H1 (cell line): ENCODE data around the gene CDKN2AIP. TPM values are rescaled to one million over a fixed set of nuclear protein-coding genes. Genes with fewer than 3 reads are reported as not detected.

Experiments
- CTCF ChIA-PET: fragments of 300-600 bp; sonication (Branson Sonifier 250); formaldehyde crosslinking; loops from one replicate; lab custom pipeline; 2021; ENCODE audit not compliant: partially characterized antibody; lab: Charles Lee
- POLR2A ChIA-PET: fragments of 300-600 bp; sonication (Branson Sonifier 250); formaldehyde crosslinking; loops from one replicate; lab custom pipeline; 2021; ENCODE audit warnings: inconsistent platforms; ENCODE audit not compliant: partially characterized antibody; lab: Charles Lee
- DNase-seq, 2 experiments: peaks; one replicate each; pipeline versions ENCODE4 v3.0.0 to v3.0.0-alpha.2; 2010 to 2022; ENCODE audit warnings: low spot score in 2 of 2, low read depth in 1 of 2, mixed read lengths in 1 of 2
- FAIRE-seq: peaks from 2 replicates; lab custom pipeline; 2011; peaks lifted over from hg19 to GRCh38; lab: Jason Lieb, UNC
- H2AFZ ChIP-seq: 2 replicates; pipeline ENCODE4 v1.8.1; 2012; ENCODE audit warnings: low read length, inconsistent platforms
- H2AK5ac ChIP-seq: 2 replicates; pipeline ENCODE4 v1.6.1; 2013; ENCODE audit warnings: low read depth, low read length
- H2BK120ac ChIP-seq: replicated peaks from 2 replicates; pipeline ENCODE3; 2013; ENCODE audit warnings: low read depth, low read length, inconsistent platforms
- H2BK12ac ChIP-seq: 2 replicates; pipeline ENCODE4 v1.6.1; 2013; ENCODE audit warnings: low read depth, low read length
- H2BK15ac ChIP-seq: 2 replicates; pipeline ENCODE4 v1.6.1; 2013; ENCODE audit warnings: low read length
- H2BK20ac ChIP-seq: 2 replicates; pipeline ENCODE4 v1.6.1; 2013; ENCODE audit warnings: low read length
- H2BK5ac ChIP-seq: 2 replicates; pipeline ENCODE4 v1.6.1; 2013; ENCODE audit warnings: low read depth, low read length
- H3K14ac ChIP-seq: 2 replicates; pipeline ENCODE4 v1.6.1; 2013; ENCODE audit warnings: inconsistent platforms; ENCODE audit not compliant: insufficient read length
- H3K18ac ChIP-seq: 2 replicates; pipeline ENCODE4 v1.6.1; 2013; ENCODE audit warnings: low read length; ENCODE audit errors: extremely low read depth
- H3K23ac ChIP-seq: 2 replicates; pipeline ENCODE4 v1.6.1; 2013; ENCODE audit warnings: inconsistent platforms; ENCODE audit not compliant: insufficient read length
- H3K23me2 ChIP-seq: 2 replicates; pipeline ENCODE4 v1.6.1; 2013; ENCODE audit warnings: low read depth, low read length
- H3K27ac ChIP-seq: 2 replicates; pipeline ENCODE4 v1.6.1; 2011; ENCODE audit warnings: low read depth, low read length, inconsistent platforms
- H3K27me3 ChIP-seq, 4 experiments: replicated peaks in 1 of 4; 1 replicate in 1 of 4; 2 replicates in 3 of 4; pipeline versions ENCODE4 v1.6.1 to v1.8.1; 2011 to 2013; ENCODE audit warnings: low read length in 3 of 4, mild to moderate bottlenecking in 3 of 4, inconsistent platforms in 2 of 4, mixed read lengths in 2 of 4, moderate library complexity in 1 of 4; ENCODE audit not compliant: control insufficient read depth in 3 of 4, insufficient read depth in 3 of 4; ENCODE audit errors: extremely low read depth in 1 of 4
- H3K36me3 ChIP-seq, 4 experiments: 2 replicates each; pipeline versions ENCODE4 v1.6.1 to v1.8.1; 2011 to 2013; ENCODE audit warnings: mild to moderate bottlenecking in 4 of 4, low read length in 3 of 4, moderate library complexity in 2 of 4, control low read depth in 1 of 4, inconsistent platforms in 1 of 4; ENCODE audit not compliant: insufficient read depth in 4 of 4, control insufficient read depth in 2 of 4
- H3K4ac ChIP-seq: replicated peaks from 2 replicates; pipeline ENCODE3; 2013; ENCODE audit warnings: low read length, low read depth, mixed read lengths, inconsistent platforms; ENCODE audit not compliant: insufficient read length
- H3K4me1 ChIP-seq, 4 experiments: replicated peaks in 1 of 4; 1 replicate in 1 of 4; 2 replicates in 3 of 4; pipeline versions ENCODE4 v1.6.1 to v1.8.1; 2011 to 2013; ENCODE audit warnings: low read length in 3 of 4, inconsistent platforms in 2 of 4, mixed read lengths in 1 of 4; ENCODE audit not compliant: insufficient read depth in 4 of 4, control insufficient read depth in 3 of 4
- H3K4me2 ChIP-seq, 2 experiments: 2 replicates each; pipeline versions ENCODE4 v1.6.1 to v1.8.1; 2011 to 2013; ENCODE audit warnings: low read depth in 2 of 2, low read length in 2 of 2, control low read depth in 1 of 2, inconsistent platforms in 1 of 2, mild to moderate bottlenecking in 1 of 2; ENCODE audit not compliant: insufficient read depth in 1 of 2
- H3K4me3 ChIP-seq, 4 experiments: fragments of 200-600, 300-600 bp in 1 of 4; sonication (generic), shearing (Covaris generic), sonication (Bioruptor Twin) in 1 of 4; 2 replicates each; pipeline versions ENCODE4 v1.5.1 to v1.8.1; 2011 to 2016; ENCODE audit warnings: low read length in 4 of 4, low read depth in 3 of 4, control low read depth in 2 of 4, inconsistent platforms in 2 of 4, mild to moderate bottlenecking in 2 of 4, mixed read lengths in 1 of 4, moderate library complexity in 1 of 4; ENCODE audit not compliant: insufficient read depth in 2 of 4; ENCODE audit errors: extremely low read depth in 1 of 4
- H3K56ac ChIP-seq: replicated peaks from 2 replicates; pipeline ENCODE3; 2013; ENCODE audit warnings: low read depth, mild to moderate bottlenecking, mixed read lengths, low read length, inconsistent platforms; ENCODE audit not compliant: insufficient read length
- H3K79me1 ChIP-seq: 2 replicates; pipeline ENCODE4 v1.6.1; 2013; ENCODE audit warnings: low read depth, low read length, control low read depth
- H3K79me2 ChIP-seq, 2 experiments: 2 replicates each; pipeline versions ENCODE4 v1.6.1 to v1.8.1; 2012 to 2013; ENCODE audit warnings: low read length in 2 of 2, mild to moderate bottlenecking in 2 of 2, inconsistent platforms in 1 of 2; ENCODE audit not compliant: insufficient read depth in 2 of 2, control insufficient read depth in 1 of 2
- H3K9ac ChIP-seq, 4 experiments: replicated peaks in 1 of 4; 1 replicate in 1 of 4; 2 replicates in 3 of 4; pipeline versions ENCODE4 v1.6.1 to v1.8.1; 2011 to 2013; ENCODE audit warnings: low read depth in 3 of 4, low read length in 3 of 4, control low read depth in 2 of 4, mild to moderate bottlenecking in 2 of 4, moderate library complexity in 2 of 4, inconsistent platforms in 1 of 4; ENCODE audit errors: extremely low read depth in 1 of 4
- H3K9me3 ChIP-seq, 2 experiments: 2 replicates each; pipeline versions ENCODE4 v1.6.1 to v1.8.1; 2012 to 2013; ENCODE audit warnings: mild to moderate bottlenecking in 2 of 2, moderate library complexity in 2 of 2, control low read depth in 1 of 2, inconsistent platforms in 1 of 2, low read depth in 1 of 2, low read length in 1 of 2, mixed read lengths in 1 of 2; ENCODE audit not compliant: insufficient read depth in 2 of 2
- H4K20me1 ChIP-seq, 2 experiments: replicated peaks in 1 of 2; 2 replicates each; pipeline versions ENCODE3 to v1.8.1; 2011 to 2013; ENCODE audit warnings: inconsistent platforms in 2 of 2, low read length in 2 of 2, mild to moderate bottlenecking in 1 of 2; ENCODE audit not compliant: insufficient read depth in 2 of 2, control insufficient read depth in 1 of 2
- H4K5ac ChIP-seq: 2 replicates; pipeline ENCODE4 v1.6.1; 2013; ENCODE audit warnings: low read length, low read depth, mixed read lengths, inconsistent platforms; ENCODE audit not compliant: insufficient read length
- H4K8ac ChIP-seq: 2 replicates; pipeline ENCODE4 v1.8.0; 2013; ENCODE audit warnings: mild to moderate bottlenecking, moderate library complexity, low read length, inconsistent platforms; ENCODE audit not compliant: insufficient read depth; ENCODE audit errors: extremely low read depth
- H4K91ac ChIP-seq: replicated peaks from 2 replicates; pipeline ENCODE3; 2013; ENCODE audit warnings: low read length, mixed read lengths, inconsistent platforms; ENCODE audit not compliant: insufficient read length
- PHF8 ChIP-seq: fragments of 200-600 bp; sonication (generic); conservative IDR thresholded peaks from 2 replicates; pipeline ENCODE4 v1.7.1; 2012; ENCODE audit warnings: low read depth, mild to moderate bottlenecking, inconsistent platforms, low read length, moderate library complexity
- RAD21 ChIP-seq, 2 experiments: IDR thresholded peaks in 1 of 2; conservative IDR thresholded peaks in 1 of 2; 2 replicates each; pipeline ENCODE4 v1.6.1; 2011; ENCODE audit warnings: low read depth in 2 of 2, low read length in 2 of 2, improper control_type of control experiment in 1 of 2, inconsistent platforms in 1 of 2, mild to moderate bottlenecking in 1 of 2, moderate library complexity in 1 of 2
- SP4 ChIP-seq: IDR thresholded peaks from 2 replicates; pipeline ENCODE4 v1.6.1; 2012; ENCODE audit warnings: low read length, inconsistent platforms
- ZNF274 ChIP-seq: IDR thresholded peaks from 2 replicates; pipeline ENCODE4 v1.7.0; 2012; ENCODE audit warnings: low read length, borderline replicate concordance; ENCODE audit errors: extremely low read depth
- WGBS, 2 experiments: shearing (Covaris generic) in 1 of 2; methylation state at CpG; one replicate each; pipeline versions ENCODE4 v1.1.6 to v1.1.7; 2013 to 2015; ENCODE audit warnings: low lambda C conversion rate in 2 of 2, mixed read lengths in 2 of 2, inconsistent platforms in 1 of 2, low coverage in 1 of 2, missing lambda C conversion rate in 1 of 2; ENCODE audit not compliant: insufficient replicate concordance in 2 of 2, insufficient coverage in 1 of 2, insufficient read length in 1 of 2; ENCODE audit errors: extremely low coverage in 1 of 2, missing lambda C conversion rate in 1 of 2; 5-methylcytosine and 5-hydroxymethylcytosine counted together
- long read RNA-seq, 2 experiments: library from RNA in 1 of 2; library from capped mRNA in 1 of 2; stranded (forward); transcript quantifications; one replicate each; pipeline ENCODE4 v2.0.0, GENCODE V29; 2021; ENCODE audit warnings: inconsistent platforms in 1 of 2
- polyA minus RNA-seq, 3 experiments: library from RNA; depleted of rRNA, polyadenylated mRNA; stranded (reverse); fragments of >200 nt; gene quantifications; 1 replicate in 2 of 3; 2 replicates in 1 of 3; pipeline ENCODE4 v1.2.3, GENCODE V29; 2011
- polyA plus RNA-seq, 7 experiments: library from polyadenylated mRNA; depleted of rRNA in 3 of 7; stranded (reverse) in 5 of 7; unstranded in 2 of 7; fragments of >200 nt in 5 of 7; fragments of 200-250 nt in 2 of 7; gene quantifications; 1 replicate in 5 of 7; 2 replicates in 1 of 7; 4 replicates in 1 of 7; pipeline versions ENCODE4 v1.2.1 to v1.2.3, GENCODE V29; 2011 to 2013; ENCODE audit warnings: missing spikeins in 2 of 7, mixed read lengths in 2 of 7
- total RNA-seq: library from RNA; stranded (reverse); fragmentation: NEBNext Ultra II Directional; extraction: Animal tissue kit (Norgen Biotek cat#: 25700); gene quantifications from 2 replicates; pipeline ENCODE4 v1.2.1, GENCODE V29; 2021

CDKN2AIP gene, protein sequence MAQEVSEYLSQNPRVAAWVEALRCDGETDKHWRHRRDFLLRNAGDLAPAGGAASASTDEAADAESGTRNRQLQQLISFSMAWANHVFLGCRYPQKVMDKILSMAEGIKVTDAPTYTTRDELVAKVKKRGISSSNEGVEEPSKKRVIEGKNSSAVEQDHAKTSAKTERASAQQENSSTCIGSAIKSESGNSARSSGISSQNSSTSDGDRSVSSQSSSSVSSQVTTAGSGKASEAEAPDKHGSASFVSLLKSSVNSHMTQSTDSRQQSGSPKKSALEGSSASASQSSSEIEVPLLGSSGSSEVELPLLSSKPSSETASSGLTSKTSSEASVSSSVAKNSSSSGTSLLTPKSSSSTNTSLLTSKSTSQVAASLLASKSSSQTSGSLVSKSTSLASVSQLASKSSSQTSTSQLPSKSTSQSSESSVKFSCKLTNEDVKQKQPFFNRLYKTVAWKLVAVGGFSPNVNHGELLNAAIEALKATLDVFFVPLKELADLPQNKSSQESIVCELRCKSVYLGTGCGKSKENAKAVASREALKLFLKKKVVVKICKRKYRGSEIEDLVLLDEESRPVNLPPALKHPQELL
- total RNA-seq: 14.0 and 14.8 TPM in 2 replicates
- 5.5 and 6.0 TPM in 2 replicates for polyA plus RNA-seq (2011; rRNA removed)
- 8.4 TPM for polyA plus RNA-seq (2011; cell fraction: cytosol; rRNA removed)
- polyA plus RNA-seq (2011; cell fraction: nucleus; rRNA removed): 5.4 TPM
- 8.6 to 11.5 TPM (median 9.3 TPM) in 4 replicates for polyA plus RNA-seq (2012, experiment 1 of 2)
- polyA plus RNA-seq (2012, experiment 2 of 2): 1.3 TPM
- 7.6 TPM for polyA plus RNA-seq (2013, experiment 1 of 2)
- 7.5 TPM for polyA plus RNA-seq (2013, experiment 2 of 2)
- polyA minus RNA-seq (2011; rRNA and poly(A)+ RNA removed): 6.5 and 15.2 TPM in 2 replicates
- 10.6 TPM for polyA minus RNA-seq (2011; cell fraction: cytosol; rRNA and poly(A)+ RNA removed)
- polyA minus RNA-seq (2011; cell fraction: nucleus; rRNA and poly(A)+ RNA removed): 21.9 TPM
- long read RNA-seq, experiment 1, transcript CDKN2AIP-201 (3 exons, 2,646 nt): minor isoform, 6 of 27 reads
- long read RNA-seq, experiment 1, transcript CDKN2AIP-203 (3 exons, 2,721 nt): major isoform, 9 of 27 reads
- long read RNA-seq, experiment 1, partial matches to known transcripts: 3 of 27 reads
- long read RNA-seq, experiment 1, other reads (novel, unspliced or antisense): 9 of 27 reads
- long read RNA-seq, experiment 2, partial matches to known transcripts: 0 of 6 reads
- long read RNA-seq, experiment 2, other reads (novel, unspliced or antisense): 2 of 6 reads

DNA sequence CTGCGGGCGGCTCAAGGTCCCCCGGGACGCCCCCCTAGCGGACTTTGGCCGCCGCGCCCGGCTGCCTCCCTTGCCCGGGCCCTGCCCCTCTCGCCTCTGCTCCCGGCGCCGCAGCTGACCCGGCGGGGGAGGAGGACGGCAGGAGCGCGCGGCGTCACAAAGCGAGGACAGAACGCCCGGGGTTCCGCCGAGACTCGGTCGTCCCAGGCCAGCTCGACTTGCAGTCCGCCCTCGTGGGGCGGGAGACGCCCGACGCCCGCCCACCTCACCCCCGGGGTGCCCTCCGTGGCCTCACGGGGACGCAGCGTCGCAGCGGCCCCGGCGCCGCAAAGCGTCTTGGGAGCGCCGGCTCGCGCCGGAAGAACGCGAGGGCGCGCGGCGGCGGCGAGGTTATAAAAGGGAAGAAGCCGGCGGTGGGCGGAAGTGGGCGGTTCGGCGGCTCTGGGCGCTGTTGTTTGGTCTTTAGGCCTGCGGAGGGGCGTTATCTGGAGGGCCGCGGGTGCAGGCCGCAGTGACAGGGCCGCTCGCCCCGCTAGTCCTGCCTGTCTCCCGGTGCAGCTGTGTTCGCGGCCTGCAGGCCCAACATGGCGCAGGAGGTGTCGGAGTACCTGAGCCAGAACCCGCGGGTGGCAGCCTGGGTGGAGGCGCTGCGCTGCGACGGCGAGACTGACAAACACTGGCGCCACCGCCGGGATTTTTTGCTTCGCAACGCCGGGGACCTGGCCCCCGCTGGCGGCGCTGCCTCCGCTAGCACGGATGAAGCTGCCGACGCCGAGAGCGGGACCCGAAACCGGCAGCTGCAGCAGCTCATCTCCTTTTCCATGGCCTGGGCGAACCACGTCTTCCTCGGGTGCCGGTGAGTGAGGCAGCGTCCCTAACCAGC is at the start of gene CDKN2AIP:
CDKN2AIP (plus strand) TSS at position 423 of the 883 bp plus-strand sequence; CDS start at position 585, 162 bp downstream.
- Histone ChIP-seq H3K79me2 (peaks cover 0 to 22% of the 10 kb centered on the region in 2 experiments; a peak in 3 of 4 replicates), H4K8ac (peak within 1 kb of the TSS; percentile 96), H4K5ac (peak within 1 kb of the TSS; percentile 86), H2BK20ac (no peak within 1 kb of the TSS), H2AK5ac (no peak within 1 kb of the TSS; the same call in 1 of the 2 replicates), H3K27ac (peak within 1 kb of the TSS; percentile 90), H3K4me3 (peak within 1 kb of the TSS; percentile 73 to 88 (median 79)), H3K4me2 (peak within 1 kb of the TSS; percentile 77 to 93), H3K27me3 (no peaks in the 10 kb centered on the region), H3K79me1 (no peaks in the 10 kb centered on the region; the same call in 1 of the 2 replicates), H3K9me3 (no peaks in the 10 kb centered on the region), H2BK5ac (peak within 1 kb of the TSS; percentile 88), H3K9ac (peak within 1 kb of the TSS; percentile 82 to 90 (median 90)), H2AFZ (no peak within 1 kb of the TSS), H3K4ac (no peak within 1 kb of the TSS), H2BK15ac (0 out of 2 replicates have a peak within 1 kb of the TSS, but pooled peaks have one; percentile 84), H3K36me3 (peaks cover 11 to 38% (median 22%) of the 10 kb centered on the region in 4 experiments), H3K56ac (peak within 1 kb of the TSS; percentile 54), H2BK12ac (no peak within 1 kb of the TSS; the same call in 1 of the 2 replicates), H3K23me2 (peaks cover 5% of the 10 kb centered on the region; the same call in 1 of the 2 replicates), H3K14ac (no peak within 1 kb of the TSS), H3K4me1 (peaks cover 0 to 5% (median 0%) of the 10 kb centered on the region in 4 experiments; a peak in 2 of 7 replicates), H3K18ac (peak within 1 kb of the TSS; percentile 88), H3K23ac (no peak within 1 kb of the TSS), H4K20me1 (peaks cover 0 to 1% of the 10 kb centered on the region in 2 experiments), H2BK120ac (no peak within 1 kb of the TSS), H4K91ac (peak within 1 kb of the TSS; percentile 84)
- 2% methylated on average over 87 of the region's 109 CpGs; no CpG with 5 or more reads in 1 of the 2 experiments for WGBS, 2 experiments
- DNase-seq (peak; percentile 78 to 90), FAIRE-seq (no peak)
- CTCF ChIA-PET: interaction anchor here (1.0 to 1.2 kb wide), 3 partner anchors 9 to 339 kb away, joined by 3 read pairs; no protein-coding TSS in a partner anchor
- POLR2A ChIA-PET: interaction anchor here (0.7 to 2.9 kb wide), 21 partner anchors 10 to 1014 kb away, joined by 3 to 22 read pairs (median 5); partner anchors contain the start of genes ING2, STOX2 and WWC2
- TF ChIP-seq ZNF274: no peak
- TF ChIP-seq PHF8: peak; percentile 78; the same call in 1 of the 2 replicates
- TF ChIP-seq RAD21 (IDR thresholded peaks at IDR 0.05 in 1 of 2, conservative IDR thresholded peaks at IDR 0.05 in 1 of 2; ENCODE audit: low read depth in 2 of 2, low read length in 2 of 2): no peak
- peak; percentile 74; the same call in 1 of the 2 replicates for TF ChIP-seq SP4
